ENCODE data around the gene IMPG1.

DNA sequence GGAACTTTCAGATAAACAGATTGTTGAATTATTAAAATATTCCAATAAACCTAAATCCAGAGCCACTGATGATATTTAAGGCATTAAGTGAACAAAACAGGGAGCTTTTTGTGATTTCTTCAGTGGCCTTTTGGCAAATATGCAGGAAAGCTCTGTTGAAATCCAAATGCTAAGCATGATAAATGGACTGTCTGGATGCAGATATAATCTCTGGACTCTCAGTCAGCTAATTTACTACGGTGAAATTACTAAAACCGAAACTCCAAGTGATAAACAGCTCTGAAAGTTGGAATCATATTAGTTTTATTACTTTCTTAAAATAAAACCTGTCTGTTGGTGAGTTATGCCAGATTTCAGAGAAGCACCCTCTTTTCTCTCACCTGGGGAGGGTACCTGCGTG, 120.3 kb downstream of the IMPG1 start:
- TF ChIP-seq, protein P1, sequence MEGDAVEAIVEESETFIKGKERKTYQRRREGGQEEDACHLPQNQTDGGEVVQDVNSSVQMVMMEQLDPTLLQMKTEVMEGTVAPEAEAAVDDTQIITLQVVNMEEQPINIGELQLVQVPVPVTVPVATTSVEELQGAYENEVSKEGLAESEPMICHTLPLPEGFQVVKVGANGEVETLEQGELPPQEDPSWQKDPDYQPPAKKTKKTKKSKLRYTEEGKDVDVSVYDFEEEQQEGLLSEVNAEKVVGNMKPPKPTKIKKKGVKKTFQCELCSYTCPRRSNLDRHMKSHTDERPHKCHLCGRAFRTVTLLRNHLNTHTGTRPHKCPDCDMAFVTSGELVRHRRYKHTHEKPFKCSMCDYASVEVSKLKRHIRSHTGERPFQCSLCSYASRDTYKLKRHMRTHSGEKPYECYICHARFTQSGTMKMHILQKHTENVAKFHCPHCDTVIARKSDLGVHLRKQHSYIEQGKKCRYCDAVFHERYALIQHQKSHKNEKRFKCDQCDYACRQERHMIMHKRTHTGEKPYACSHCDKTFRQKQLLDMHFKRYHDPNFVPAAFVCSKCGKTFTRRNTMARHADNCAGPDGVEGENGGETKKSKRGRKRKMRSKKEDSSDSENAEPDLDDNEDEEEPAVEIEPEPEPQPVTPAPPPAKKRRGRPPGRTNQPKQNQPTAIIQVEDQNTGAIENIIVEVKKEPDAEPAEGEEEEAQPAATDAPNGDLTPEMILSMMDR (optimal IDR thresholded peaks at IDR 0.05 in 1 of 3, IDR thresholded peaks at IDR 0.05 in 1 of 3, conservative IDR thresholded peaks at IDR 0.05 in 1 of 3; ENCODE audit: extremely low read depth in 1 of 3, insufficient read depth in 2 of 3, low read length in 3 of 3), result no peak
- no peak for TF ChIP-seq EZH2 (IDR thresholded peaks at IDR 0.05; ENCODE audit: low read length)
